ENCODE measurements around the gene JMY.
A peak's percentile ranks its signal among the peaks of the same experiment; 100 is the strongest.

The JMY gene

DNA sequence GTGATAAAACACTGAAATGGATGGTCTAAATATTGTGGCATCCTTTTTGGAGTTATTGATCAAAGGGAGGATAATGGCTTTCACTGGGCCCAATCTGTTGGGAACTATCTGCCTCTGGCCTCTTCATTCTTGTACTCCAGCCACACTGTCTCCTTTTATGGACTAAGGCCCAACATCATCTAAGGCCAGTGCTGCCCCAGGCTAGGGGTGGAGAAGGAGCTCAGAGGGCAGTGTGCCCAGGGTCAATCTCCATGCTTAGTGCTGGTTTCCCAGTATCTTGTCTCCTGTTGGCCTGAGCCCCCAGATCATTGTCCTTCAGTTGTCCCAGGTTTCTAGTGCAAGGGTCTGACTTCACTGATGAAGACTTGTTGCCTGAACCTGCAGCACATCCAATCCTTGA, 26.4 kb upstream of the JMY start:
- H3K4me3 ChIP-seq (ENCODE audit: low read depth, low read length) = no peak overlapping the region
- ChIA-PET POLR2A (no interaction called here), CTCF (no interaction called here)
- H3K36me3 ChIP-seq (ENCODE audit: control insufficient read depth in 2 of 2, insufficient read depth in 1 of 2, low read length in 2 of 2) = no peaks in the 10 kb centered on the region
- TF ChIP-seq ZNF514 (tag by site-specific recombination; IDR thresholded peaks at IDR 0.05) = no peak
- TF ChIP-seq ZNF214 (tag by site-specific recombination; IDR thresholded peaks at IDR 0.05; ENCODE audit: borderline replicate concordance) = no peak
- no peak for TF ChIP-seq ZNF555 (tag by site-specific recombination; conservative IDR thresholded peaks at IDR 0.05)
- no peak for TF ChIP-seq ZFP3 (tag by site-specific recombination; IDR thresholded peaks at IDR 0.05; ENCODE audit: low read depth)
- no peak for TF ChIP-seq ZNF248 (tag by site-specific recombination; IDR thresholded peaks at IDR 0.05)
- TF ChIP-seq ZNF600 (tag by site-specific recombination; IDR thresholded peaks at IDR 0.05) = no peak
- TF ChIP-seq ZNF548 (tag by site-specific recombination; IDR thresholded peaks at IDR 0.05) = peak; percentile 66; the same call in 1 of the 2 replicates
- no peak for TF ChIP-seq ZNF366 (tag by site-specific recombination; conservative IDR thresholded peaks at IDR 0.05)
- TF ChIP-seq ZNF704 (tag by site-specific recombination; IDR thresholded peaks at IDR 0.05) = no peak
- H3K27ac ChIP-seq (ENCODE audit: extremely low read depth, low read depth, low read length) = no peak overlapping the region
- peaks cover 4% of the 10 kb centered on the region; the same call in 1 of the 2 replicates for H3K4me1 ChIP-seq (ENCODE audit: control insufficient read depth, insufficient read depth, low read length)
- no peaks in the 10 kb centered on the region for H3K9me3 ChIP-seq (ENCODE audit: control insufficient read depth, insufficient read depth, low read depth, low read length)

GRCh38 chr5:79224286-79224984, 11.5 kb upstream of the JMY start:
- Histone ChIP-seq H3K4me1 (ENCODE audit: control insufficient read depth, insufficient read depth, low read length) (no peaks in the 10 kb centered on the region), H3K36me3 (ENCODE audit: control insufficient read depth in 2 of 2, insufficient read depth in 1 of 2, low read length in 2 of 2) (no peaks in the 10 kb centered on the region), H3K9me3 (ENCODE audit: control insufficient read depth, insufficient read depth, low read depth, low read length) (no peaks in the 10 kb centered on the region), H3K4me3 (ENCODE audit: low read depth, low read length) (no peak overlapping the region), H3K27ac (ENCODE audit: extremely low read depth, low read depth, low read length) (no peak overlapping the region)
- ChIA-PET CTCF (interaction anchor here (0.6 to 0.7 kb wide), 2 partner anchors 30 to 32 kb away, joined by 3 to 4 read pairs; no protein-coding TSS in a partner anchor), POLR2A (no interaction called here)
- TF ChIP-seq WT1 (tag by site-specific recombination; IDR thresholded peaks at IDR 0.05) = no peak
- TF ChIP-seq, protein P1, sequence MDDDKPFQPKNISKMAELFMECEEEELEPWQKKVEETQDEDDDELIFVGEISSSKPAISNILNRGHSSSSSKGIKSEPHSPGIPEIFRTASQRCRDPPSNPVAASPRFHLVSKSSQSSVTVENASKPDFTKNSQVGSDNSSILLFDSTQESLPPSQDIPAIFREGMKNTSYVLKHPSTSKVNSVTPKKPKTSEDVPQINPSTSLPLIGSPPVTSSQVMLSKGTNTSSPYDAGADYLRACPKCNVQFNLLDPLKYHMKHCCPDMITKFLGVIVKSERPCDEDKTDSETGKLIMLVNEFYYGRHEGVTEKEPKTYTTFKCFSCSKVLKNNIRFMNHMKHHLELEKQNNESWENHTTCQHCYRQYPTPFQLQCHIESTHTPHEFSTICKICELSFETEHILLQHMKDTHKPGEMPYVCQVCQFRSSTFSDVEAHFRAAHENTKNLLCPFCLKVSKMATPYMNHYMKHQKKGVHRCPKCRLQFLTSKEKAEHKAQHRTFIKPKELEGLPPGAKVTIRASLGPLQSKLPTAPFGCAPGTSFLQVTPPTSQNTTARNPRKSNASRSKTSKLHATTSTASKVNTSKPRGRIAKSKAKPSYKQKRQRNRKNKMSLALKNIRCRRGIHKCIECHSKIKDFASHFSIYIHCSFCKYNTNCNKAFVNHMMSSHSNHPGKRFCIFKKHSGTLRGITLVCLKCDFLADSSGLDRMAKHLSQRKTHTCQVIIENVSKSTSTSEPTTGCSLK (tag by site-specific recombination; IDR thresholded peaks at IDR 0.05) = no peak

DNA sequence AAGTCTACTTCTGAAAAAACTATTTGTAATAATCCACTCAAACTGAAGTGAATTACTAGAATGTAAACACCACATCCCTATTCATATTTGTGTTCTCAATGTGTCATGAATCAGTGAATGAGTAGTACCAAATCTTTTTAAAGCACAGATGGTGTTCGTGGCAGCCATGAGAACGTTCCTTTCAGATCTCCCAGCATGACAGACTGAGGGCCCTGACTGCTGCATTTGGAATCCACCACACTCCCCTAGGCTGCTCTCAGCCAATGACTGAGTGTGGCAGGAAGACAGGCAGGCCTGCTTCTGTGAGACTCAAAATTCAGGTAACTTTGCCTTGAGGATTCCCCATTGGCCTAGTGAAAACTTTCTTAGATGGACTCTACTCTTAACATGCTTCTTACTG, 10.9 kb upstream of the JMY start:
- no peak overlapping the region for H3K4me3 ChIP-seq (ENCODE audit: low read depth, low read length)
- H3K4me1 ChIP-seq (ENCODE audit: control insufficient read depth, insufficient read depth, low read length) = no peaks in the 10 kb centered on the region
- no peaks in the 10 kb centered on the region for H3K9me3 ChIP-seq (ENCODE audit: control insufficient read depth, insufficient read depth, low read depth, low read length)
- TF ChIP-seq ZNF350 (tag by site-specific recombination; IDR thresholded peaks at IDR 0.05) (no peak), ZNF19 (tag by site-specific recombination; IDR thresholded peaks at IDR 0.05; ENCODE audit: low read depth) (no peak), ZNF600 (tag by site-specific recombination; IDR thresholded peaks at IDR 0.05) (no peak)
- TF ChIP-seq, protein P2, sequence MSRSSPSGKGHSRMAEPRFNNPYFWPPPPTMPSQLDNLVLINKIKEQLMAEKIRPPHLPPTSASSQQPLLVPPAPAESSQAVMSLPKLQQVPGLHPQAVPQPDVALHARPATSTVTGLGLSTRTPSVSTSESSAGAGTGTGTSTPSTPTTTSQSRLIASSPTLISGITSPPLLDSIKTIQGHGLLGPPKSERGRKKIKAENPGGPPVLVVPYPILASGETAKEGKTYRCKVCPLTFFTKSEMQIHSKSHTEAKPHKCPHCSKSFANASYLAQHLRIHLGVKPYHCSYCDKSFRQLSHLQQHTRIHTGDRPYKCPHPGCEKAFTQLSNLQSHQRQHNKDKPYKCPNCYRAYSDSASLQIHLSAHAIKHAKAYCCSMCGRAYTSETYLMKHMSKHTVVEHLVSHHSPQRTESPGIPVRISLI (tag by site-specific recombination; IDR thresholded peaks at IDR 0.05) = no peak
- H3K27ac ChIP-seq (ENCODE audit: extremely low read depth, low read depth, low read length) = no peak overlapping the region
- POLR2A ChIA-PET = interaction anchor here (0.7 kb wide), 1 partner anchor 106 kb away, joined by 4 read pairs; no protein-coding TSS in a partner anchor
- no peaks in the 10 kb centered on the region; a peak in 1 of 3 replicates for H3K36me3 ChIP-seq (ENCODE audit: control insufficient read depth in 2 of 2, insufficient read depth in 1 of 2, low read length in 2 of 2)
- CTCF ChIA-PET = interaction anchor here (0.6 to 0.7 kb wide), 3 partner anchors 30 to 858 kb away, joined by 3 to 4 read pairs (median 3); no protein-coding TSS in a partner anchor
